ENCODE measurements around the gene CD79B. TPM values are rescaled to one million over a fixed set of nuclear protein-coding genes. Genes with fewer than 3 reads are reported as not detected.

CD79B gene
- total RNA-seq: 0.76 TPM in 1 of 2 replicates, not detected in the other

GRCh38 chr17:63931981-63932561 lies at the start of gene CD79B:
CD79B (minus strand) TSS chr17:63932331; CDS start chr17:63932261, 70 bp downstream.

GRCh38 chr17:63972796-63973195 lies 40.7 kb upstream of the CD79B start, which contains the start of gene SCN4A:
SCN4A (minus strand) TSS chr17:63972918; CDS start chr17:63972841, 77 bp downstream.

GRCh38 chr17:63918789-63919305 lies 13.3 kb downstream of the CD79B start, which contains the start of gene GH1:
GH1 (minus strand) TSS chr17:63918839; CDS start chr17:63918776, 63 bp downstream.

GRCh38 chr17:63911041-63911635 lies 21.0 kb downstream of the CD79B start, which contains the start of gene CSHL1:
CSHL1 (minus strand) TSS chr17:63911258; CDS start chr17:63911196, 62 bp downstream.

GRCh38 chr17:63896524-63897354 lies 35.4 kb downstream of the CD79B start, which contains the start of gene CSH1:
CSH1 (minus strand) TSS chr17:63896574; CDS start chr17:63896511, 63 bp downstream.

GRCh38 chr17:63881935-63882601 lies 50.1 kb downstream of the CD79B start, which contains the start of gene GH2:
GH2 (minus strand) TSS chr17:63881944; CDS start chr17:63881801, 143 bp downstream.

Other genes starting within 250 kb of the CD79B start
- 73.8 and 88.6 TPM in 2 replicates for gene LIMD2, start 232.2 kb downstream of the CD79B start, total RNA-seq
- 16.3 and 16.5 TPM in 2 replicates for gene STRADA, start 190.5 kb downstream of the CD79B start, total RNA-seq
- gene CCDC47, start 158.7 kb downstream of the CD79B start, total RNA-seq: 22.3 and 23.8 TPM in 2 replicates
- gene DDX42, start 158.2 kb downstream of the CD79B start, total RNA-seq: 30.9 and 32.4 TPM in 2 replicates
- gene PSMC5, start 104.9 kb downstream of the CD79B start, total RNA-seq: 60.0 and 76.8 TPM in 2 replicates
- gene FTSJ3, start 104.7 kb downstream of the CD79B start, total RNA-seq: 53.2 and 77.4 TPM in 2 replicates
- gene SMARCD2, start 89.6 kb downstream of the CD79B start, total RNA-seq: 78.5 and 89.1 TPM in 2 replicates
- not detected in 2 replicates for gene CSH2, start 58.7 kb downstream of the CD79B start, total RNA-seq
- not detected in 2 replicates for gene GH2, start 50.4 kb downstream of the CD79B start, total RNA-seq
- gene CSH1, start 35.8 kb downstream of the CD79B start, total RNA-seq: not detected in 2 replicates
- not detected in 2 replicates for gene CSHL1, start 21.1 kb downstream of the CD79B start, total RNA-seq
- gene GH1, start 13.5 kb downstream of the CD79B start, total RNA-seq: not detected in 2 replicates
- under 0.01 TPM in 2 replicates for gene SCN4A, start 40.6 kb upstream of the CD79B start, total RNA-seq
- gene PRR29, start 66.0 kb upstream of the CD79B start, total RNA-seq: 0.38 and 0.49 TPM in 2 replicates
- gene ICAM2, start 88.3 kb upstream of the CD79B start, total RNA-seq: 2.3 and 6.8 TPM in 2 replicates
- 3.9 and 7.4 TPM in 2 replicates for gene ERN1, start 197.8 kb upstream of the CD79B start, total RNA-seq

All from mesangial cell (primary cell).